ENCODE measurements around the gene ENPP6.

The ENPP6 gene

DNA sequence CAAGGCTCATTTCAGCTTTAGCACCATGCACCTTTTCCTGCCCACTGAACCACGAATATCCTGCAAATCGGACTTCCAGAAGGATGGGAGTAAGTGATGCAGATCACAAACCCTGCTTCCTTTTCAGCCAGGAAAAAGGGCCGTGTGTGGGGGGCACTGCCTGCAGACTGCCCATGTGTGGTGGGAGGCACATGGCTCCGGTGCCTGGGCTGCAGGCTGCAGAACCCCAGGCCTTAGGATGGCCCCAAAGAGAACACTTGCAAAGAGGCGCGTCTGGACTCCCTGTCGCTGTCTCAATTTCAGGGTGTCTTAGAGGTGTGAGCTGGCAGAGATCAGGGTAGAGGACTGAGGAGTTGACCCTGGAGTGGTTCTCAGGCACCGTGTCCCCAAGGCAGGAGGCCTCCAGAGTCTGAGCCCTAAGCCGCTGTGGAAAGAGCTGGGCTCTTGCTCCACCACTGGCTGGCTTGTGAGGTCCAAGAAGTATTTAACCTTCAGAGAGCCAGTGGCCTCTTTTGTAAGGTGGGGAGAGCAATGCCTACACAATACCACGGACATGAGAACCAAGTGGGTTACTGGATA lies 97.0 kb downstream of the ENPP6 start:
- TF ChIP-seq, protein P1, sequence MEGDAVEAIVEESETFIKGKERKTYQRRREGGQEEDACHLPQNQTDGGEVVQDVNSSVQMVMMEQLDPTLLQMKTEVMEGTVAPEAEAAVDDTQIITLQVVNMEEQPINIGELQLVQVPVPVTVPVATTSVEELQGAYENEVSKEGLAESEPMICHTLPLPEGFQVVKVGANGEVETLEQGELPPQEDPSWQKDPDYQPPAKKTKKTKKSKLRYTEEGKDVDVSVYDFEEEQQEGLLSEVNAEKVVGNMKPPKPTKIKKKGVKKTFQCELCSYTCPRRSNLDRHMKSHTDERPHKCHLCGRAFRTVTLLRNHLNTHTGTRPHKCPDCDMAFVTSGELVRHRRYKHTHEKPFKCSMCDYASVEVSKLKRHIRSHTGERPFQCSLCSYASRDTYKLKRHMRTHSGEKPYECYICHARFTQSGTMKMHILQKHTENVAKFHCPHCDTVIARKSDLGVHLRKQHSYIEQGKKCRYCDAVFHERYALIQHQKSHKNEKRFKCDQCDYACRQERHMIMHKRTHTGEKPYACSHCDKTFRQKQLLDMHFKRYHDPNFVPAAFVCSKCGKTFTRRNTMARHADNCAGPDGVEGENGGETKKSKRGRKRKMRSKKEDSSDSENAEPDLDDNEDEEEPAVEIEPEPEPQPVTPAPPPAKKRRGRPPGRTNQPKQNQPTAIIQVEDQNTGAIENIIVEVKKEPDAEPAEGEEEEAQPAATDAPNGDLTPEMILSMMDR (IDR thresholded peaks at IDR 0.05; ENCODE audit: insufficient read depth, low read length, missing control alignments) = no peak
- POLR2A ChIA-PET = no interaction called here
- H3K4me3 ChIP-seq (ENCODE audit: low read depth, low read length) = no peak overlapping the region
- no peak for DNase-seq (ENCODE audit: low read depth, low spot score)
- CTCF ChIA-PET = no interaction called here

DNA sequence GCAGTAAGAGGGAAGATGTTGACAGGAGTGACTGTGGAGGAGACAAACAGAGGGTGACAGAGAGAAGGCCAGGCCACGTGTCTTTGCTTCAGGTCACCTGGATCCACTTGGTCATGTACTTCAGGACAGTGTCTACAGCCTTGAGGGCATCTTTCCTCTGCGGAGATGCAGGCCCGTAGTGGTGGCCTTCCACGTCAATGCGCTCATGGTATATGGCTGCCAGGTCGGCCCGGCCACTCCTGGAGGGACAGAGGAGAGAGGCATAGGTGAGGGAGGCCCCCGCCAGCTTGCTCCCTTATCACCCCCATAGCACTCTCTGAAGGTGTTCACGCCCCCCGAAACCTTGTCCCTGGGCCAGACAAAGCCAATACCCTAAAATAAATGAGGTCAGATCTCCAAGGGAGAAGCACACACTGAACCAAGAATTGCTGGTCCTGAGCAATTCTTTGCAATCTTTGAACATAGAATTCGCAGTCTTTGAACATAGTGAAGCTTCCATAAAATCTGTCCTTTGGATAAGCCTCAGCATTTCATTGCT lies 99.9 kb downstream of the ENPP6 start:
- DNase-seq (ENCODE audit: low read depth, low spot score) = no peak
- ChIA-PET CTCF (no interaction called here), POLR2A (no interaction called here)
- TF ChIP-seq, protein P1 (IDR thresholded peaks at IDR 0.05; ENCODE audit: insufficient read depth, low read length, missing control alignments) = no peak
- H3K4me3 ChIP-seq (ENCODE audit: low read depth, low read length) = no peak overlapping the region

DNA sequence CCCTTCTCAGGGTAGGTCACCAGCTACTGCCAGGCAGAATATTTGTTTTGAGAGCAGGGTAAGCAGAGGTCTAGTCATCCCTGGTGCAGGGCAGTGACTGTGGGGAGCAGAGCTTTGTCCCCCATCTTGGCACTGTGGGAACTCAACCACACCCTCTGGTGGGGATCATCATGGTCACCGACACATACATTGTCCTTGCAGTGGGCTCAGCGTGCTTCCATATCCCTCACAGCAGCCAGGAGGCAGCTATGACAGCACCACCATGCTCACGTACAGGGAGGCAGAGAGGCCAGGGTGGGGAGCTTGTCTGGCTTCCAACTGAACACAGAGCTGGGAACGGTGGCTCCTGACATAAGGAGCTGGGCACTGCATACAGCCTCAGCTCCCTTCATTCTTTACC lies 102.3 kb downstream of the ENPP6 start:
- POLR2A ChIA-PET = no interaction called here
- DNase-seq (ENCODE audit: low read depth, low spot score) = no peak
- CTCF ChIA-PET = no interaction called here
- TF ChIP-seq, protein P1 (IDR thresholded peaks at IDR 0.05; ENCODE audit: insufficient read depth, low read length, missing control alignments) = no peak
- H3K4me3 ChIP-seq (ENCODE audit: low read depth, low read length) = no peak overlapping the region

DNA sequence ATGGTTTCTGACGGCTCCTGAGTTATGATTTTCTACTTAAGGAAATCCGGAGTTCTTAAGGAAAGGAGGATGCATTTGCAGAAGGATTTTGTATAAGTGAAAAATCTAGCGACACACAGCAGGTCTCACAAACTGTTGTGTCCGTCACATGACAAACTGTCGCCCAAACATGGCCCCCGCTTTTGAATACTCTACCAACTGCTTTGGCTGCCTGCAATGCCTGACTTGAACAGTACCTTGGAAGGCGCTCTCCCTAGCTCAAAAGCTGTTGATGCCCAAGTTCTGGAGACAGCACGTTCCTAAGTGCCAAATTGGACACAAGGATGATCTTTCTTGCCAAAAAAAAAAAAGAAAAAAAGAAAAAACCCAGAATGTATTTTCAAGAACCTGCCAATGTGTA lies 103.2 kb downstream of the ENPP6 start:
- CTCF ChIA-PET = no interaction called here
- no peak overlapping the region for H3K4me3 ChIP-seq (ENCODE audit: low read depth, low read length)

DNA sequence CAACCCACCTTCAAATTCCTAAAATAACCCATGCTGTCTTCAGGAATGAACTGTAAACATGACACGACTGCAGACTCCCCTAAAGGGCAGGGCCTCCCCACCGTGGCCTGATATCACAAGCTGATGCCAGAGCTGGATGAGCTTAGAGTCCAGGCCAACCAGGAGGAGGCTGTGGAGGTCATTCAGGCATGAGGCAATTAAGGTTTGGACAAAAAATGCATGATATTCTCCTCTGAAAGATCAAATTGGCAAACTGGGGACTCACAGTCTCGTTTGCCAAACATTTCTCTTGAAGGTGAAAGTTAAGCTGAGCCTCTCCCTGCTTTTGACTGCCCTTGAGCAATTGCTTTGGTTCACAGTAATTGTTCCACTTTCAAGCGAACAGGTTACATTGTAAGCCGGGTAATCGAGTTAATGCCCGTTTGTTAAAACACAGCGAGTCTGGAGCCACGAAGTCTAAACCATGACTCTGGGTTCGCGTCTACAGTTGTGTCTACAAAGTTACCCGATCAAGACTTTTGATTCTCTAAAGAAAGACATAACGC lies 105.6 kb downstream of the ENPP6 start:
- TF ChIP-seq, protein P1 (IDR thresholded peaks at IDR 0.05; ENCODE audit: insufficient read depth, low read length, missing control alignments) = no peak
- CTCF ChIA-PET = no interaction called here
- DNase-seq (ENCODE audit: low read depth, low spot score) = no peak
- POLR2A ChIA-PET = no interaction called here
- H3K4me3 ChIP-seq (ENCODE audit: low read depth, low read length) = no peak overlapping the region

More for the DNA sequence above, 103.2 kb downstream of the ENPP6 start:
- POLR2A ChIA-PET = no interaction called here
- DNase-seq (ENCODE audit: low read depth, low spot score) = no peak
- TF ChIP-seq, protein P1 (IDR thresholded peaks at IDR 0.05; ENCODE audit: insufficient read depth, low read length, missing control alignments) = no peak

DNA sequence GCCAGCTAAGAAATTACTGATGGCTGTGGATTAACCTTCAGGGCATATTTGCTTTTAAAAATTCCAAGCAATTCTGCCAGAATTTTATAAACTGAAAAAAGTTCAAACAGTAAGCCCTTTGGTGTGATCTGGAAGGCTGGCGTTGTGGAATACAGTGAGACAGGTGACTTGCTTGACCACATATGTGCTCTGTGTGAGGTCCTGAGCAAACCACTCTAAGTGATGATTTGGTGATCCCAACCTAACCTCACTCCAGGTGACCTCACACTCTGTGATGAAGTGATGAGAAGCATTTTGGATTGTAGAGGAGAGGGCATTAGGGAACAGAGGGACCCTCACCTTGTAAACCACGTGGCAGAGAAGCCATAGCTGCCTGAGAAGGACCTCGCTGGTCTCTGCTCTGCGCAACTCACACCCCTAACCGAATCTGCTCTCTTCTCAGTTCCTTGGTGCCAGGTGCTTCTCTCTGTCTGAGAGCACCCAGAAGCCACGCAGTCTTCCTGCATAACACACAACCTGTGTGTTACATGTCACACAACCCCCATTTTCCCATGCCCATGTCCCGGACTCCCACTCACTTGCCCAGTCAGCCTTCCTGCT lies 106.3 kb downstream of the ENPP6 start:
- ChIA-PET POLR2A (no interaction called here), CTCF (no interaction called here)
- DNase-seq (ENCODE audit: low read depth, low spot score) = no peak

More for the DNA sequence above, 106.3 kb downstream of the ENPP6 start:
- no peak overlapping the region for H3K4me3 ChIP-seq (ENCODE audit: low read depth, low read length)
- TF ChIP-seq, protein P1 (IDR thresholded peaks at IDR 0.05; ENCODE audit: insufficient read depth, low read length, missing control alignments) = no peak

Data from AG04449 (cell line).